GM23248 (cell line): ENCODE data around the gene PCSK5. TPM values are rescaled to one million over a fixed set of nuclear protein-coding genes. Genes with fewer than 3 reads are reported as not detected.

Experiments
- DNase-seq: peaks from one replicate; pipeline ENCODE4 v3.0.0-alpha.2; 2015
- H2AFZ ChIP-seq: fragments of 200-600 bp; sonication (generic); 2 replicates; pipeline ENCODE4 v1.6.1; 2016; ENCODE audit warnings: antibody characterized with exemption
- H3F3A ChIP-seq: fragments of 200-600 bp; sonication (generic); 2 replicates; pipeline ENCODE4 v1.6.1; 2016; ENCODE audit warnings: mild to moderate bottlenecking, antibody characterized with exemption, mixed run types; ENCODE audit not compliant: insufficient read depth
- H3K27ac ChIP-seq: fragments of 200-600 bp; sonication (generic); 2 replicates; pipeline ENCODE4 v1.5.1; 2016; ENCODE audit warnings: mild to moderate bottlenecking
- H3K27me3 ChIP-seq: fragments of 200-600 bp; sonication (generic); replicated peaks from 2 replicates; pipeline ENCODE4 v1.6.1; 2016; ENCODE audit warnings: mild to moderate bottlenecking; ENCODE audit not compliant: insufficient read depth
- H3K36me3 ChIP-seq: fragments of 200-600 bp; sonication (generic); 2 replicates; pipeline ENCODE4 v1.6.1; 2016; ENCODE audit warnings: low read depth, mild to moderate bottlenecking
- H3K4me1 ChIP-seq: fragments of 200-600 bp; sonication (generic); 2 replicates; pipeline ENCODE4 v1.6.1; 2016; ENCODE audit warnings: mild to moderate bottlenecking; ENCODE audit not compliant: insufficient read depth
- H3K4me2 ChIP-seq: fragments of 200-600 bp; sonication (generic); one replicate; pipeline ENCODE4 v1.6.1; 2016; ENCODE audit warnings: mild to moderate bottlenecking; ENCODE audit not compliant: unreplicated experiment
- H3K4me3 ChIP-seq: fragments of 200-600 bp; sonication (generic); 2 replicates; pipeline ENCODE4 v1.5.1; 2016; ENCODE audit warnings: mild to moderate bottlenecking
- H3K79me2 ChIP-seq: fragments of 200-600 bp; sonication (generic); 2 replicates; pipeline ENCODE4 v1.6.1; 2016; ENCODE audit warnings: mild to moderate bottlenecking; ENCODE audit not compliant: insufficient read depth
- H3K9ac ChIP-seq: fragments of 200-600 bp; sonication (generic); 2 replicates; pipeline ENCODE4 v1.6.1; 2016; ENCODE audit warnings: mild to moderate bottlenecking
- H3K9me2 ChIP-seq: fragments of 200-600 bp; sonication (generic); 2 replicates; pipeline ENCODE4 v1.6.1; 2016; ENCODE audit warnings: mixed run types, mild to moderate bottlenecking, moderate library complexity; ENCODE audit not compliant: insufficient read depth
- H3K9me3 ChIP-seq: fragments of 200-600 bp; sonication (generic); one replicate; pipeline ENCODE4 v1.6.1; 2017; ENCODE audit warnings: low read depth
- H4K20me1 ChIP-seq: fragments of 200-600 bp; sonication (generic); 2 replicates; pipeline ENCODE4 v1.6.0; 2016; ENCODE audit not compliant: insufficient read depth
- EZH2 ChIP-seq: fragments of 200-600 bp; sonication (generic); IDR thresholded peaks from 2 replicates; pipeline ENCODE4 v1.6.1; 2018; ENCODE audit warnings: antibody characterized with exemption, mild to moderate bottlenecking; ENCODE audit not compliant: insufficient read depth, poor library complexity, severe bottlenecking
- EZH2phosphoT487 ChIP-seq: fragments of 200-600 bp; sonication (generic); IDR thresholded peaks from 2 replicates; pipeline ENCODE4 v1.6.1; 2018; ENCODE audit warnings: antibody characterized with exemption, moderate library complexity, mild to moderate bottlenecking, low read depth; ENCODE audit not compliant: insufficient read depth
- WGBS, 2 experiments: methylation state at CpG; one replicate each; pipeline ENCODE4 v1.1.6; 2015 to 2017; ENCODE audit warnings: low lambda C conversion rate in 2 of 2, low coverage in 1 of 2; ENCODE audit errors: missing lambda C conversion rate in 2 of 2; 5-methylcytosine and 5-hydroxymethylcytosine counted together
- in situ Hi-C: fragments of 300-500 bp; cut with MboI; formaldehyde crosslinking; loops from 2 replicates; pipeline ENCODE4 v1.15.0; 2020
- polyA plus RNA-seq: library from polyadenylated mRNA; unstranded; fragments of >200 nt; fragmentation: Nextera tagmentation; extraction: Ambion mirVana; gene quantifications from 2 replicates; pipeline ENCODE4 v1.2.1, GENCODE V29; 2016
- total RNA-seq: library from RNA; depleted of rRNA; stranded (reverse); fragments of >200 nt; shearing (Covaris generic); gene quantifications from 2 replicates; pipeline ENCODE4 v1.2.3, GENCODE V29; 2014

Gene PCSK5
- total and polyA plus RNA-seq, 2 experiments from 2014 or later: 2.3 to 3.9 TPM

GRCh38 chr9:75880618-75881017 is 9.9 kb upstream of the PCSK5 start:
- H3K4me2 ChIP-seq: no peak overlapping the region
- H3F3A ChIP-seq: no peaks in the 10 kb centered on the region
- no peaks in the 10 kb centered on the region for H3K9me3 ChIP-seq
- TF ChIP-seq EZH2phosphoT487 (no peak), EZH2 (no peak)
- in situ Hi-C loops: no loop called here
- H4K20me1 ChIP-seq: no peaks in the 10 kb centered on the region
- H3K36me3 ChIP-seq: no peaks in the 10 kb centered on the region
- no peaks in the 10 kb centered on the region for H3K79me2 ChIP-seq
- 13 to 25% methylated on average over 1 of the region's 1 CpG for WGBS, 2 experiments
- H3K4me1 ChIP-seq: no peaks in the 10 kb centered on the region
- H2AFZ ChIP-seq: no peak overlapping the region
- H3K4me3 ChIP-seq: no peak overlapping the region
- H3K27ac ChIP-seq: no peak overlapping the region
- peak; percentile 24 for DNase-seq
- no peaks in the 10 kb centered on the region for H3K9me2 ChIP-seq
- H3K27me3 ChIP-seq: no peaks in the 10 kb centered on the region
- H3K9ac ChIP-seq: no peak overlapping the region

GRCh38 chr9:75881761-75882160 is 8.7 kb upstream of the PCSK5 start:
- Histone ChIP-seq H3K9ac (no peak overlapping the region), H4K20me1 (no peaks in the 10 kb centered on the region), H3F3A (no peaks in the 10 kb centered on the region), H3K4me2 (no peak overlapping the region), H3K9me3 (no peaks in the 10 kb centered on the region), H3K4me1 (no peaks in the 10 kb centered on the region), H3K9me2 (no peaks in the 10 kb centered on the region), H3K27ac (no peak overlapping the region), H3K36me3 (no peaks in the 10 kb centered on the region), H3K79me2 (no peaks in the 10 kb centered on the region), H3K4me3 (no peak overlapping the region), H2AFZ (no peak overlapping the region), H3K27me3 (no peaks in the 10 kb centered on the region)
- 94 to 95% methylated on average over 1 of the region's 1 CpG for WGBS, 2 experiments
- no peak for TF ChIP-seq EZH2
- no peak for TF ChIP-seq EZH2phosphoT487
- no peak for DNase-seq
- in situ Hi-C loops: no loop called here

- WGBS, 2 experiments: 28 to 29% methylated on average over 5 of the region's 5 CpGs
- Histone ChIP-seq H2AFZ (no peak overlapping the region), H3K27me3 (no peaks in the 10 kb centered on the region), H3K9me3 (no peaks in the 10 kb centered on the region), H3K4me2 (no peak overlapping the region), H3K4me1 (peaks cover 5% of the 10 kb centered on the region), H3K27ac (no peak overlapping the region), H3F3A (peaks cover 15% of the 10 kb centered on the region), H3K9me2 (no peaks in the 10 kb centered on the region), H3K9ac (no peak overlapping the region), H3K4me3 (no peak overlapping the region), H4K20me1 (no peaks in the 10 kb centered on the region), H3K36me3 (no peaks in the 10 kb centered on the region), H3K79me2 (no peaks in the 10 kb centered on the region)
- DNase-seq: peak; percentile 56
- no peak for TF ChIP-seq EZH2
- no peak for TF ChIP-seq EZH2phosphoT487
- in situ Hi-C loops: no loop called here
Observed at GRCh38 chr9:75885652-75886051, 4.8 kb upstream of the PCSK5 start.

DNA sequence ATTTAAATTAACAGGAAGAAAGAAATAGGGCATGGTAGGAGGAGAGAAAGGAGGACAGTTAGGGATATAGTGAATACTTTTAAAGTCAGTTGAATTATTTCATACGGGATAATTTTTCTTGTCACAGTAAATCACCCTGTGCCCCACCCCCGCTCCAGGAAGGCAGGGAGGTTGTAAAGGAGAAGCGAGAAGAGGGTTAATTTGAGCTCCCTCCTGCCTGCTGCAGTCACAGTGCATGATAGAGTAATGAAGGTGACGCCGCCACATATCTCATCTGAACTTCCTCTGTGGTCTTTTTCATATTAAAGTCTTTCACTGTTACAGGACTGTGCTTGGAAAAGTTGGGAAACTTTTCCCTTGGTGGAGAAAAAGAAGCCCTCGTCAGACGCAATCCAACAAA is 896 bp upstream of the PCSK5 start:
- Histone ChIP-seq H2AFZ (peak overlapping the region; percentile 91), H3K9ac (peak overlapping the region; percentile 71), H3K4me2 (peak overlapping the region; percentile 90), H3K9me3 (no peaks in the 10 kb centered on the region), H3K36me3 (no peaks in the 10 kb centered on the region), H3F3A (peaks cover 15% of the 10 kb centered on the region), H4K20me1 (no peaks in the 10 kb centered on the region), H3K4me1 (peaks cover 5% of the 10 kb centered on the region), H3K79me2 (no peaks in the 10 kb centered on the region), H3K27me3 (0 out of 2 replicates have a peak, but pooled peaks cover 7% of the 10 kb centered on the region), H3K27ac (peak overlapping the region; percentile 52), H3K4me3 (peak overlapping the region; percentile 84), H3K9me2 (no peaks in the 10 kb centered on the region)
- no peak for DNase-seq
- WGBS, 2 experiments: 1 to 2% methylated on average over 7 of the region's 7 CpGs
- no peak for TF ChIP-seq EZH2phosphoT487
- no peak for TF ChIP-seq EZH2
- in situ Hi-C loops: no loop called here
